WTC11 (cell line): ENCODE results near the gene RBMS2.

Source experiments
- CBFB ChIP-seq: sonication (generic); formaldehyde crosslinking; IDR thresholded peaks from 2 replicates; pipeline ENCODE4 v1.8.1; 2022; ENCODE audit warnings: mild to moderate bottlenecking, low read depth, missing genetic modification reagents
- FOXP1 ChIP-seq: sonication (generic); formaldehyde crosslinking; IDR thresholded peaks from 2 replicates; pipeline ENCODE4 v1.8.0; 2022; ENCODE audit warnings: missing genetic modification reagents, mild to moderate bottlenecking, moderate library complexity, borderline replicate concordance
- GABPB1 ChIP-seq: sonication (generic); formaldehyde crosslinking; IDR thresholded peaks from 2 replicates; pipeline ENCODE4 v1.8.1; 2023; ENCODE audit warnings: mild to moderate bottlenecking, missing genetic modification reagents
- IRF2 ChIP-seq: sonication (generic); formaldehyde crosslinking; IDR thresholded peaks from 2 replicates; pipeline ENCODE4 v1.8.0; 2022; ENCODE audit warnings: low read depth, missing genetic modification reagents, borderline replicate concordance
- NFYB ChIP-seq: sonication (generic); formaldehyde crosslinking; conservative IDR thresholded peaks from 2 replicates; pipeline ENCODE4 v1.8.0; 2022; ENCODE audit warnings: low read depth, missing genetic modification reagents
- TF ChIP-seq, protein P1 (sequence below): fragments of 200-600 bp; IDR thresholded peaks from 2 replicates; pipeline ENCODE4 v1.8.0; 2022; ENCODE audit warnings: antibody characterized with exemption
- TF ChIP-seq, protein P2 (sequence below): sonication (generic); formaldehyde crosslinking; IDR thresholded peaks from 2 replicates; pipeline ENCODE4 v1.8.0; 2022; ENCODE audit warnings: mild to moderate bottlenecking, missing genetic modification reagents

DNA sequence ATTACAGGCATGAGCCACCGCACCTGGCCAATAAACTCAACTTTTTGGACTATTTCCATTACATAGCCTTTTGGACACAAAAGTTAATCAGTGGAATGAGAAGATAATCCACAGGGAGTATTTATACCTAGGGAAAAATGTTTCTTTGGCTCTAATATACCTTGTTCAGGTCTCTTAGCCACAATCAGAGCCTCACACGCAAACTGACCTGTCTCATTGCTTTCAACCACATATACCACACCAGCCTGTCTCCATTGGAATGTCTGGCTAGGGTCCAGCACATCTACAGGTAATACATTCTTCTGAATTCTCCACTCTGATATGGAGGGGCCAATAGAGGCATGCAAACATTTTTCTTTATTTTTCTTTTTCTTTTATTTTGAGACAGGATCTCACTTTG, 3.8 kb upstream of the RBMS2 start:
- TF ChIP-seq NFYB (CRISPR knock-in tag) = no peak
- TF ChIP-seq, protein P1, sequence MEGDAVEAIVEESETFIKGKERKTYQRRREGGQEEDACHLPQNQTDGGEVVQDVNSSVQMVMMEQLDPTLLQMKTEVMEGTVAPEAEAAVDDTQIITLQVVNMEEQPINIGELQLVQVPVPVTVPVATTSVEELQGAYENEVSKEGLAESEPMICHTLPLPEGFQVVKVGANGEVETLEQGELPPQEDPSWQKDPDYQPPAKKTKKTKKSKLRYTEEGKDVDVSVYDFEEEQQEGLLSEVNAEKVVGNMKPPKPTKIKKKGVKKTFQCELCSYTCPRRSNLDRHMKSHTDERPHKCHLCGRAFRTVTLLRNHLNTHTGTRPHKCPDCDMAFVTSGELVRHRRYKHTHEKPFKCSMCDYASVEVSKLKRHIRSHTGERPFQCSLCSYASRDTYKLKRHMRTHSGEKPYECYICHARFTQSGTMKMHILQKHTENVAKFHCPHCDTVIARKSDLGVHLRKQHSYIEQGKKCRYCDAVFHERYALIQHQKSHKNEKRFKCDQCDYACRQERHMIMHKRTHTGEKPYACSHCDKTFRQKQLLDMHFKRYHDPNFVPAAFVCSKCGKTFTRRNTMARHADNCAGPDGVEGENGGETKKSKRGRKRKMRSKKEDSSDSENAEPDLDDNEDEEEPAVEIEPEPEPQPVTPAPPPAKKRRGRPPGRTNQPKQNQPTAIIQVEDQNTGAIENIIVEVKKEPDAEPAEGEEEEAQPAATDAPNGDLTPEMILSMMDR = no peak
- no peak for TF ChIP-seq FOXP1 (CRISPR knock-in tag)
- TF ChIP-seq, protein P2, sequence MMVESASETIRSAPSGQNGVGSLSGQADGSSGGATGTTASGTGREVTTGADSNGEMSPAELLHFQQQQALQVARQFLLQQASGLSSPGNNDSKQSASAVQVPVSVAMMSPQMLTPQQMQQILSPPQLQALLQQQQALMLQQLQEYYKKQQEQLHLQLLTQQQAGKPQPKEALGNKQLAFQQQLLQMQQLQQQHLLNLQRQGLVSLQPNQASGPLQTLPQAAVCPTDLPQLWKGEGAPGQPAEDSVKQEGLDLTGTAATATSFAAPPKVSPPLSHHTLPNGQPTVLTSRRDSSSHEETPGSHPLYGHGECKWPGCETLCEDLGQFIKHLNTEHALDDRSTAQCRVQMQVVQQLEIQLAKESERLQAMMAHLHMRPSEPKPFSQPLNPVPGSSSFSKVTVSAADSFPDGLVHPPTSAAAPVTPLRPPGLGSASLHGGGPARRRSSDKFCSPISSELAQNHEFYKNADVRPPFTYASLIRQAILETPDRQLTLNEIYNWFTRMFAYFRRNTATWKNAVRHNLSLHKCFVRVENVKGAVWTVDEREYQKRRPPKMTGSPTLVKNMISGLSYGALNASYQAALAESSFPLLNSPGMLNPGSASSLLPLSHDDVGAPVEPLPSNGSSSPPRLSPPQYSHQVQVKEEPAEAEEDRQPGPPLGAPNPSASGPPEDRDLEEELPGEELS (CRISPR knock-in tag) = no peak
- TF ChIP-seq CBFB (CRISPR knock-in tag) = no peak
- TF ChIP-seq GABPB1 (CRISPR knock-in tag) = no peak
- no peak for TF ChIP-seq IRF2 (CRISPR knock-in tag)
